Liver (tissue), 3 donors: ENCODE measurements around the gene XRCC2.

Source experiments
- CTCF ChIP-seq: fragments of 150-350 bp; IDR thresholded peaks from 2 replicates; pipeline ENCODE4 v1.5.1; 2017; ENCODE audit warnings: improper control_type of control experiment, low read depth, low read length; ENCODE audit not compliant: missing input control
- JUND ChIP-seq, 2 donors: IDR thresholded peaks; 2 replicates each; pipeline ENCODE4 v1.6.1; 2016; ENCODE audit warnings: antibody characterized with exemption in 2 of 2
- TF ChIP-seq, protein P1 (sequence below): IDR thresholded peaks from 2 replicates; pipeline ENCODE4 v1.6.1; 2016; ENCODE audit warnings: antibody characterized with exemption, mild to moderate bottlenecking
- donor health status: healthy.
- donor health status: healthy.

- TF ChIP-seq CTCF: no peak
- TF ChIP-seq, protein P1, sequence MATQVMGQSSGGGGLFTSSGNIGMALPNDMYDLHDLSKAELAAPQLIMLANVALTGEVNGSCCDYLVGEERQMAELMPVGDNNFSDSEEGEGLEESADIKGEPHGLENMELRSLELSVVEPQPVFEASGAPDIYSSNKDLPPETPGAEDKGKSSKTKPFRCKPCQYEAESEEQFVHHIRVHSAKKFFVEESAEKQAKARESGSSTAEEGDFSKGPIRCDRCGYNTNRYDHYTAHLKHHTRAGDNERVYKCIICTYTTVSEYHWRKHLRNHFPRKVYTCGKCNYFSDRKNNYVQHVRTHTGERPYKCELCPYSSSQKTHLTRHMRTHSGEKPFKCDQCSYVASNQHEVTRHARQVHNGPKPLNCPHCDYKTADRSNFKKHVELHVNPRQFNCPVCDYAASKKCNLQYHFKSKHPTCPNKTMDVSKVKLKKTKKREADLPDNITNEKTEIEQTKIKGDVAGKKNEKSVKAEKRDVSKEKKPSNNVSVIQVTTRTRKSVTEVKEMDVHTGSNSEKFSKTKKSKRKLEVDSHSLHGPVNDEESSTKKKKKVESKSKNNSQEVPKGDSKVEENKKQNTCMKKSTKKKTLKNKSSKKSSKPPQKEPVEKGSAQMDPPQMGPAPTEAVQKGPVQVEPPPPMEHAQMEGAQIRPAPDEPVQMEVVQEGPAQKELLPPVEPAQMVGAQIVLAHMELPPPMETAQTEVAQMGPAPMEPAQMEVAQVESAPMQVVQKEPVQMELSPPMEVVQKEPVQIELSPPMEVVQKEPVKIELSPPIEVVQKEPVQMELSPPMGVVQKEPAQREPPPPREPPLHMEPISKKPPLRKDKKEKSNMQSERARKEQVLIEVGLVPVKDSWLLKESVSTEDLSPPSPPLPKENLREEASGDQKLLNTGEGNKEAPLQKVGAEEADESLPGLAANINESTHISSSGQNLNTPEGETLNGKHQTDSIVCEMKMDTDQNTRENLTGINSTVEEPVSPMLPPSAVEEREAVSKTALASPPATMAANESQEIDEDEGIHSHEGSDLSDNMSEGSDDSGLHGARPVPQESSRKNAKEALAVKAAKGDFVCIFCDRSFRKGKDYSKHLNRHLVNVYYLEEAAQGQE: no peak
- no peak for TF ChIP-seq JUND (IDR thresholded peaks at IDR 0.05)
Observed at GRCh38 chr7:152643979-152644559, 31.9 kb downstream of the XRCC2 start.
